GM20000 (cell line): Measurements from ENCODE around the gene DIS3L2.
"Not testable (repeated sequence)": the region's sequence is repeated elsewhere in the genome, so short reads cannot be mapped to it uniquely, and the experiment has no call there.

Experiments used
- DNase-seq: peaks from one replicate; pipeline ENCODE4 v3.0.0; 2012; ENCODE audit warnings: low spot score
- TF ChIP-seq, protein P1 (sequence below): IDR thresholded peaks from 2 replicates; pipeline ENCODE4 v1.5.1; 2012; ENCODE audit warnings: mild to moderate bottlenecking, control low read depth; ENCODE audit errors: extremely low read depth, missing control alignments

Gene DIS3L2

DNA sequence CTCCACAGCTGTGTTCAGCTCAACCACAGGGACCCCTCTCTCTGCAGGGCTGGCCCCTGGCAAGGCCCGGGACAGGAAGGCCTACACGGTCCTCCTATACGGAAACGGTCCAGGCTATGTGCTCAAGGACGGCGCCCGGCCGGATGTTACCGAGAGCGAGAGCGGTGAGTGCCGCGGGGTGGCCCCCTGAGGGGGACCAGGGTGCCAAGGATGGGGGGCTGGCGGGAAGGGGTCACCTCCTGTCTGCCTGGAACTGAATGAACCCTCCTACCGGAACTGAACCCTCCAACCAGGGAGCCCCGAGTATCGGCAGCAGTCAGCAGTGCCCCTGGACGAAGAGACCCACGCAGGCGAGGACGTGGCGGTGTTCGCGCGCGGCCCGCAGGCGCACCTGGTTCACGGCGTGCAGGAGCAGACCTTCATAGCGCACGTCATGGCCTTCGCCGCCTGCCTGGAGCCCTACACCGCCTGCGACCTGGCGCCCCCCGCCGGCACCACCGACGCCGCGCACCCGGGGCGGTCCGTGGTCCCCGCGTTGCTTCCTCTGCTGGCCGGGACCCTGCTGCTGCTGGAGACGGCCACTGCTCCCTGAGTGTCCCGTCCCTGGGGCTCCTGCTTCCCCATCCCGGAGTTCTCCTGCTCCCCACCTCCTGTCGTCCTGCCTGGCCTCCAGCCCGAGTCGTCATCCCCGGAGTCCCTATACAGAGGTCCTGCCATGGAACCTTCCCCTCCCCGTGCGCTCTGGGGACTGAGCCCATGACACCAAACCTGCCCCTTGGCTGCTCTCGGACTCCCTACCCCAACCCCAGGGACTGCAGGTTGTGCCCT, 419.9 kb downstream of the DIS3L2 start:
- TF ChIP-seq, protein P1, sequence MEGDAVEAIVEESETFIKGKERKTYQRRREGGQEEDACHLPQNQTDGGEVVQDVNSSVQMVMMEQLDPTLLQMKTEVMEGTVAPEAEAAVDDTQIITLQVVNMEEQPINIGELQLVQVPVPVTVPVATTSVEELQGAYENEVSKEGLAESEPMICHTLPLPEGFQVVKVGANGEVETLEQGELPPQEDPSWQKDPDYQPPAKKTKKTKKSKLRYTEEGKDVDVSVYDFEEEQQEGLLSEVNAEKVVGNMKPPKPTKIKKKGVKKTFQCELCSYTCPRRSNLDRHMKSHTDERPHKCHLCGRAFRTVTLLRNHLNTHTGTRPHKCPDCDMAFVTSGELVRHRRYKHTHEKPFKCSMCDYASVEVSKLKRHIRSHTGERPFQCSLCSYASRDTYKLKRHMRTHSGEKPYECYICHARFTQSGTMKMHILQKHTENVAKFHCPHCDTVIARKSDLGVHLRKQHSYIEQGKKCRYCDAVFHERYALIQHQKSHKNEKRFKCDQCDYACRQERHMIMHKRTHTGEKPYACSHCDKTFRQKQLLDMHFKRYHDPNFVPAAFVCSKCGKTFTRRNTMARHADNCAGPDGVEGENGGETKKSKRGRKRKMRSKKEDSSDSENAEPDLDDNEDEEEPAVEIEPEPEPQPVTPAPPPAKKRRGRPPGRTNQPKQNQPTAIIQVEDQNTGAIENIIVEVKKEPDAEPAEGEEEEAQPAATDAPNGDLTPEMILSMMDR = peak; percentile 6
- not testable (repeated sequence) for DNase-seq

DNA sequence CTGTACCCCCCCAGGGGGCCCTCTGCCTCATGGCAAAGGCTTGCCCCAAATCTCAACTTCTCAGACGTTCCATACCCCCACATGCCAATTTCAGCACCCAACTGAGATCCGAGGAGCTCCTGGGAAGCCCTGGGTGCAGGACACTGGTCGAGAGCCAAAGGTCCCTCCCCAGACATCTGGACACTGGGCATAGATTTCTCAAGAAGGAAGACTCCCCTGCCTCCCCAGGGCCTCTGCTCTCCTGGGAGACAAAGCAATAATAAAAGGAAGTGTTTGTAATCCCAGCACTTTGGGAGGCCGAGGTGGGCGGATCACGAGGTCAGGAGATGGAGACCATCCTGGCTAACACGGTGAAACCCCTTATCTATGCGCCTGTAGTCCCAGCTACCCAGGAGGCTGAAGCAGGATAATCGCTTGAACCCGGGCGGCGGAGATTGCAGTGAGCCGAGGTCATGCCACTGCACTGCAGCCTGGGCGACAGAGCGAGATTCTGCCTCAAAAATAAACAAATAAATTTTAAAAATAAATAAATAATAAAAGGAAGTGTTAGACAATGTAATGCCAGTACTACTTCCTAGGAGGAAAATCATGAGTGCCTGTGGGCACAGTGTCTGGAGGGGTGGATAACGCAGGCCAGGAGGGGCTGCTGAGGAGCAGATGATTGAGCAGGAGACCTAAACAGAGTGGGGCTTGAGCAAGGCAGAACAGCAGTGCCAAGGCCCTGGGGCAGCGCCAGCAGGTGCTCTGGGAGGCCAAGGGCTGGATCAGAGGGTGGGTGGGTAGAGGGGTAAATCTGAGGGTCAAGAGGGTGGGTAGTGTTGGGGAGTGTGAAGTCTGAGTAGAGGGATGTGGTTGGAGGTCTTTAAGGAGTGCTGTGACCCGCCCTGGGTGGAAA, 421.1 kb downstream of the DIS3L2 start:
- TF ChIP-seq, protein P1 = no peak
- DNase-seq = no peak

DNA sequence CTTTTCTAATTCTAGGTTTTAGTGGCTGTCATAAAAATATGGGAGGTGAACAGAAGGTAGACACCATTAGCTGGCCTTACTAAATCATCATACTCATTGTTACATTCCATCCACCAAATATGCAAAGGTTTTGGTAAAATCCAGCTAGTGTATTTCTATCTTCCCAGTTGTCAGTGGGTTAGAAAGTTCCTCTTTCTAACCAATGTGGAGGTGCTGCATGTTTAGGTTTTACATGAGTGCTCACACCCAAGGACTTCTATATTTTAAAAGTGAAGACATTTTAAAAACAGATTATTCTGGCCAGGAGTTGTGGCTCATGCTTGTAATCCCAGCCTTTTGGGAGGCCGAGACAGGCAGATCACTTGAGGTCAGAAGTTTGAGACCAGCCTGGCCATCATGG, 423.0 kb downstream of the DIS3L2 start:
- no peak for DNase-seq
- TF ChIP-seq, protein P1 = no peak

DNA sequence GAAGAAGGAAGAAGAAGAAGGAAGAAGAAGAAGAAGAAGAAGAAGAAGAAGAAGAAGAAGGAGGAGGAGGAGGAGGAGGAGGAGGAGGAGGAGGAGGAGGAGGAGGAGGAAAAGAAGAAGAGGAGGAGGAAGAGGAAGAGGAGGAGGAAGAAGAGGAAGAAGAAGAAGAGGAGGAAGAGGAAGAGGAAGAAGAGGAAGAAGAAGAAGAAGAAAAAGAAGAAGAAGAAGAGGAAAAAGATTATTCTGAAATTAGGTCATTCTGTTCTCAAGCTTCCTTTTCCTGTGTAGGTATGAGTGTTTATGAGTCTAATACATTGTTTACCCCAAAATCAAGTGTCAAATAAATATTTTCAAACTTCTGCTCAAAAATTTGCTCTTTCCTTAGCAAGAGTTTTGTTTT, 423.5 kb downstream of the DIS3L2 start:
- DNase-seq = not testable (repeated sequence)

DNA sequence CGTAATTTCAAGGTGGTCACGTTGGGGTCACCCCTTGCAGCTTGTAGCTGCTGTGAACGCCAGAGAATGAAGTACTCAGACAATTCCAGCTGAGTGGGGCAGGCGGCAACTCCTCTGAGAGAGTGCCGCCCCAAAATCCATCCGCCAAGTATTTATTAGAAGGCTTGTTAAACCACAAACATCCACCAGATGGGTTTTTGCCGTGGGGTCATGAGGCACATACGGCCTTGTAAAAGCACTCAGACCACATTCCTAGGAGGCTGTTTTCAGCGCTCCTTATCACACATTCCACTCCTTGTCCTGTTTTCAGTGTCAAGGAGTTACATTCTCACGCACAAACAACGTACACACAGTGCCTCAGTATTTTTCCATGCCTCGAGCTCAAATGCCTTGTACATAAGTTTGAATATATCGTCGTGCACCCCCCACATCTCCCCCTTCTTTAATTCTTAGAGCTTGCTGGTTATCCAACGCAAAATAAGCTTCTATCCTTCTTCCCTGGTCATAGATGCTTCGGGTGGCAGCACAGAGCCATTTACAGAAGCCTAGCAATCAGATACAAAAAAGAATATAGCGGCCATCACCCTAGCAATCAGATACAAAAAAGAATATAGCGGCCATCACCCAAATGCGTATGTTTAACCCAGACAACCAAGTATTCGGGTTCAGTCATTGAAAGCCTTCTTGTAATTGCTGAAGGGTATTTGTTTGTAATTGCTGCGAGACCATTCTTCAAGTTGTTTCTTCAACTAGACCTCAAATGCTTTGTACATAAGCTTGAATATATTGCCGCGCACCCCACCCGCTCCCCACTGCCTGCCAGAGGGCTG, 424.4 kb downstream of the DIS3L2 start:
- TF ChIP-seq, protein P1 = no peak
- DNase-seq = no peak

DNA sequence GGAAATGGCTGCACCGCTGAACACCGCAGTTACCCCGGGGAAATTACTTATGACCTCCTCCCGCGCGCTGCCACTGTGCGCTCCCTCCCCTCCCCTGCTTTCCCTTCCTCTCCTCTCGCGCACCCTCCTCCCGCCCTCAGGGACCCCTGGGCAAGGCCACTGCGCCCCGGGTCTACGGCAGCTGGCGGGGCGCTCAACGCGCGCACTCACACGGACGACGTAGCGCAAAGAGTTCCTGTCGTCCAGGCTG, 424.9 kb downstream of the DIS3L2 start:
- no peak for DNase-seq
- TF ChIP-seq, protein P1 = no peak
